GM19239 (cell line): Measurements from ENCODE around the gene TBC1D21.

ENCODE experiments used
- DNase-seq: peaks from one replicate; pipeline ENCODE4 v3.0.0; 2011; ENCODE audit warnings: low spot score; ENCODE audit not compliant: insufficient read length
- FAIRE-seq: peaks from 2 replicates; lab custom pipeline; 2011; peaks lifted over from hg19 to GRCh38; lab: Jason Lieb, UNC

TBC1D21 gene

GRCh38 chr15:73857193-73857920 lies 16.0 kb upstream of the TBC1D21 start:
- FAIRE-seq (no peak), DNase-seq (no peak)

DNA sequence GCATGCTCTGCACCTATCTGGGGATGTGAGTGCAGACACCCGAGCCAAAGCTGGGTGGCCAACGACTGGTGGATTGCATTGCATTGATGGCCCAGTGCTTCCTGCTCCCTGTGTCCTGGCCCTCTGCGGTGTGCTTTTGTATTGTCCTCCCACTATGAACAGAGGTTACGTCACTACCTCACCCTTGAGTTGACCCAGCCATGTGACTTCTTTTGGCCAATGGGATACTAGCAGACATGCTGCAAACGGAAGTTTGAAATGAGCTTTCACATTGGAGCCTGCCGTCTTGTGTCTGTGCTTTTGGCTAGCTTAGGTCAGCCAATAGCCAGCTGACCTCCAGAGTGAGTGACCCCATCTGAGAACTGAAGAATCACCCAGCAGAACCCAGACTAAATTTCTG lies 15.3 kb upstream of the TBC1D21 start:
- no peak for FAIRE-seq
- DNase-seq: no peak

GRCh38 chr15:73862276-73862675 lies 11.1 kb upstream of the TBC1D21 start:
- FAIRE-seq (no peak), DNase-seq (no peak)

DNA sequence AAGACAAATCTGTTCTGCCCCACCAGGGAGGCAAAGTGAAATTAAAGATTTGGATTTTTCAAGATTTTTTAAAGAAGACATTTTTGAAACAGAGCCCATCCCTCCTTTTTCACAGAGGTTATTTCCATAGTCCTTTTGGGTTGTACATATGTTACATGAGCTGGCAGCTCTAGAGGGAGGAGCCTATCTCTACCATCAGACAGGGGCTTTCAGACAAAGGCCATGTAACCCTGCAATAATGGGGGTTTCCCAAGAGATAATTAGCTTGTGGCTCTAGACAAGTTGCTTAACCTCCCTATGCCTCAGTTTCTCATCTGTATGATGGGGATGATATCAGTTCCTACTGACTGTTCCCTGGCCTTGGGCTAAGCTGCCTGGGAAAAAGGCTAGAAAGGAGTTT lies 8.0 kb upstream of the TBC1D21 start:
- FAIRE-seq (no peak), DNase-seq (no peak)

- FAIRE-seq (no peak), DNase-seq (no peak)
These were observed 7.5 kb upstream of the TBC1D21 start for GRCh38 chr15:73865904-73866303.

- no peak for FAIRE-seq
- no peak for DNase-seq
These were observed 6.9 kb upstream of the TBC1D21 start for GRCh38 chr15:73866481-73866880.

DNA sequence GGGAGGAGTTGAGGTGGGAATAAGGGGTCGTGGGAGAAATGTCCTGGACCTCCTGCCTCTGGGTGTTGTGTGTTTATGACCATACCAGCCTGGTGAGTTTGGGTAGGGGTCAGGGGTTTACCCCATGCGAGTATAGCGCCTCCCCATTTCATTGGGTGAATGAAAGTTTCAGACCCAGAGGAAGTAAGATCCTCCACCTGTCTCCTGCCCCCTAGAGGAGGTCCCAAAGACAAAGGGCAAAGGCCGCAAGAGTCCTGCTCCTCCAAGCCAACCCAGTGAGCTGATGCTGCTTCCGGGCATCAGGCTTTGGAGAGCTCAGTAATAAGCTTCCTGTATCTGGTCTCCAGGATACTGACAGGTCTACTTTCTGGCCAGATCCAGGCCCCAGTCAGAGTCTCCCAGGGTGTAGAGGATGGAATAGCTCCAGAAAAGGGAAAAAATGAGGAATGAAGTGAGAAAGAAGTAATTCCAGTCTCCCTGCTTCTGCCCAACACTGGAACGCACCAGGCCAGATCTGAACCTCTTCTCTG lies 6.4 kb upstream of the TBC1D21 start:
- FAIRE-seq: no peak
- no peak for DNase-seq

GRCh38 chr15:73867426-73867825 lies 5.9 kb upstream of the TBC1D21 start:
- FAIRE-seq: no peak
- no peak for DNase-seq

- no peak for DNase-seq
- FAIRE-seq: no peak
These were observed 5.4 kb upstream of the TBC1D21 start for GRCh38 chr15:73867956-73868355.

GRCh38 chr15:73869216-73869995 lies 4.0 kb upstream of the TBC1D21 start:
- DNase-seq: no peak
- no peak for FAIRE-seq

DNA sequence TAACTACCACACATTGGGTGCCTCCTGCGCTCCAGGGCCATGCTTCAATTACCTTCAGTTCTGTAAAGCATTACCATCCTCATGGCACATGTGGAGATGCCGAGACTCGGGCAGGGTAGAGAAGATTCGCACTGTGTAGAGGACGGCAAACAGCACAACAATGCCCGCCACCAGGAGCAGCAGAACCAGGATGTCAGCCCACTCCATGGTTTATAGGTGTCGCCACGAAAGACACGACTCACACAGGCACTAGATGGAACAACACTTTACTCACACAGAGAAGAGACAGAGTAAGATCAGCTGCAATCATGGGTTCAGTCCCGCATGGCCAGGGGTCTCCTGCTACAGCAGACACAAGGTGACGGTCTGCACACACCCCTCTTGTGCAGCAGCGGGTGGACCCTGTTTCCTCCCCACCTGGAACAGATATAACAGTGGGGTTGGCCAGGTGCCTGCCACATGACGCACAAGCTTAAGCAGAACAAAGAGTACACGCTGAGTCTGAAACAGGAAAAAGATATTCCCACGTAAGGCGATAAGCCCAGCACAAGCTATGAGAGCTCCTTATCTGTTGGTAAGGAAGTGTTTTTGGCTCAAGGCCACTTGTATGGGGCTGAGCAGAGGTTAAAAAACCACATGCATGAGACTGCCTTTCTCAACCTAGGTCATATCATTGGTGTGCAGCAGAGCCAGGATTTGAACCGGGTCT lies 2.5 kb upstream of the TBC1D21 start:
- no peak for DNase-seq
- FAIRE-seq: no peak

DNA sequence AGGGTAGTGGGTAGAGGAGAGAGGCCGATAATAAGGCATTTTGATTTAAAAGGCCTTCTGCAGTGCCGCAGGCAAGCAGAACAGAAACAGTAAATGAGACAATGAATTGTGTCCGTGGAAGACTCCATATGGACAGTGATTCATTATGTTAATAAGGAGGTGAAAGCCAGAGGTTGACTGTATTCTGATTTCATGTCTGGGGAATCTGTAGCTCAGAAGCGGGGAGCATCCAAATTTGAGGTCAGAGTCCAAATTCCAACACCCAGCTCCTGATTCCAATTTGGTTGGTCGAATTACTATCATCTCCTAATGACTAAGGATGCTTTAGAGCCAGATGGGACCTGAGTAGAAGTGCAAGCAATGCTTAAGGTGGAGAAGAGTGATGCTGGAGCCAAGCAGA lies 1.0 kb upstream of the TBC1D21 start:
- FAIRE-seq: no peak
- no peak for DNase-seq

DNA sequence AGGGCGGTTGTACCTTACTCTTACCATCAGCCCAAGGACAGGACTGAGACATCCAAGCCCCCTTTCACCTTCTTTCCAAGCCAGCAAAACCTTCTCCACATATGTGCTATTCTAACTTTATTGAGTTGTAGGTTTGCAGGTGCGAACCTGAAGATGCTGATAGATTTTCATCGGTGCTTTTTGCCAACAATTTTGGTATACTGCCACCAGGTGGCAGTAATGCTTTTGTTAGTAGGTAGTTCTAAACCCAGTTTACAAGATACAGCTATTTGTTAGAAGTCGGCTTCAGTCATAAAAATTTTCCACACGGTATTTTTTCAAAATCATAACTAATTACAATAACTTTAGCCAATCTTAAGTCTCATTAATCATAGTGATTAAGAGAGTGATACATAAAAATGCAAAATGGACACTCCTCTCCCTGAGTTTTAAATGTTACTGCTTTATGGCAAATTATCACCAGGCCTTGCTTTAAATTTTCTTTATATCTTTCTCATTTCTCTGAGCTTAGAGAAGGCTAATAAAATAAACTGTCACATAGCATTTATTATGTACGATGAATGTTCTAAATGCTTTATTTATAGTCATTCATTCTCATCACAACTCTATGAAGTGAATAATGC lies 636 bp downstream of the TBC1D21 start:
- FAIRE-seq: peak; percentile 80
- peak; percentile 25 for DNase-seq

DNA sequence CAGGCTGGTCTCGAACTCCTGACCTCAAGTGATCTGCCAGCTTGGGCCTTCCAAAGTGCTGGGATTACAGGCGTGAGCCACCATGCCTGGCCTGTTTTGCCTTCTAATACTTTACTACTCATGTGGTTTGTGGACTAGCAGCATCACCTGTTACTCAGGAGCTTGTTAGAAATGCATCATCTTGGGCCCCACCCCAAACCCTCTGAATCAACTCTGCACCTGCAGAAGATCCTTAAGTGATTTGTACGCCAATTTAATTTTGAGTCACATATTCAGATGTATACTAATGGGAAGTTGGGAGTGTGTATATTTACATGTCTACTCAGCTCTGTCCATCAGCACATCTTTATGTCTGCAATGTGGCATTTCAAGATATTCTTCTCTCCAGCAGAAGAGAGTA lies 6.1 kb downstream of the TBC1D21 start:
- DNase-seq (no peak), FAIRE-seq (no peak)

- DNase-seq (no peak), FAIRE-seq (no peak)
These were observed 8.4 kb downstream of the TBC1D21 start for GRCh38 chr15:73881579-73882320.

GRCh38 chr15:73882761-73883419 lies 9.5 kb downstream of the TBC1D21 start:
- DNase-seq: no peak
- FAIRE-seq: no peak

GRCh38 chr15:73884159-73884558 lies 10.8 kb downstream of the TBC1D21 start:
- FAIRE-seq (no peak), DNase-seq (no peak)

DNA sequence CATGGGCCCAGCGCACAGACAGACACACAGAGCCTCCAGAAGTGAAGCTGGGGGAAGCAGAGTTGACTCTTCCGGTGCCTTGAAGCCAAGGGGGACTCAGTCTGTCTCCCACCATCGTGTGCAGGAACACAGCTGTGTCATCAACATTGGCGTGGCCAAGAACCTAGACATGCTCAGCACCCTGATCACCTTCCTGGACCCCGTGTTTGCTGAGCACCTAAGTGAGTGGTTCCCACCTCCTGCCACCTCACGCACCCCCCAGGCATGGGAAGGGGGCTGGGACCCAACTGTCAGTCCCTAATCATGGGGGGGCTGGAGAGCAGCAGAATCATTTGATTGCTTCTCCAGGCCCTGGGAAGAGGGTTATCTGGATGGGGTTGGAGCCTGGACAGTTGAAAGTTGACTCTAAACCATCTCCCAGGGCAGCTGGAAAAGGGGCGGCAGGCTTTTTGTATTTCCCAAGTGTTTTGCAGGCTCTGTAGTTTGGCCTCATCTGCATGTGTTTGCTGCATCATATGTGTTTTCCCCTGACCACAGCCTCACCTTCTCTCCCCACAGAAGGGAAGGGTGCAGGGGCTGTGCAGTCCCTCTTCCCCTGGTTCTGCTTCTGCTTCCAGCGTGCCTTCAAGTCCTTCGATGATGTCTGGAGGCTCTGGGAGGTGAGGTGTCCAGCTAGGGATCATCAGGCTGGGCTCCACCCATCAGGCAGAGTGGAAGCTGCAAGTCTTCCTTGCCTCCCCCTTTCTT lies 12.8 kb downstream of the TBC1D21 start:
- FAIRE-seq (no peak), DNase-seq (no peak)
